SK-N-SH treated with all-trans-retinoic acid at 6 μM for 48 hours (cell line): ENCODE data around the gene SMOC2.

Experiments
- ATAC-seq: fragments of 200-7000 bp; cut with Tn5 transposase; 3 replicates; pipeline ENCODE4 v1.9.1; 2020; ENCODE audit warnings: mild to moderate bottlenecking, moderate library complexity
- ARNTL ChIP-seq: fragments of 450-650 bp; formaldehyde crosslinking; IDR thresholded peaks from 2 replicates; pipeline ENCODE4 v1.5.0; 2020; ENCODE audit warnings: low read depth, mild to moderate bottlenecking, moderate library complexity, borderline replicate concordance
- BACH2 ChIP-seq: fragments of 250-450 bp; sonication (Bioruptor Pico); IDR thresholded peaks from 2 replicates; pipeline ENCODE4 v1.9.0; 2021; ENCODE audit warnings: mild to moderate bottlenecking, borderline replicate concordance
- CSDC2 ChIP-seq: fragments of 250-450 bp; sonication (Bioruptor Pico); IDR thresholded peaks from 2 replicates; pipeline ENCODE4 v1.5.0; 2020; ENCODE audit warnings: mild to moderate bottlenecking, moderate library complexity
- ESRRG ChIP-seq: fragments of 250-450 bp; sonication (Bioruptor Pico); IDR thresholded peaks from 2 replicates; pipeline ENCODE4 v1.6.1; 2021; ENCODE audit warnings: mild to moderate bottlenecking
- GLIS3 ChIP-seq: fragments of 250-450 bp; sonication (Bioruptor Pico); IDR thresholded peaks from 2 replicates; pipeline ENCODE4 v1.5.0; 2020; ENCODE audit warnings: mild to moderate bottlenecking, moderate library complexity
- ISL1 ChIP-seq: fragments of 250-450 bp; sonication (Bioruptor Pico); IDR thresholded peaks from 2 replicates; pipeline ENCODE4 v2.1.2; 2022; ENCODE audit warnings: mild to moderate bottlenecking, moderate library complexity
- OSR1 ChIP-seq: fragments of 250-450 bp; sonication (Bioruptor Pico); IDR thresholded peaks from 2 replicates; pipeline ENCODE4 v1.8.0; 2022; ENCODE audit warnings: moderate library complexity, mild to moderate bottlenecking, inconsistent platforms
- PPARA ChIP-seq: fragments of 250-450 bp; sonication (Bioruptor Pico); IDR thresholded peaks from 2 replicates; pipeline ENCODE4 v1.5.0; 2020; ENCODE audit warnings: mild to moderate bottlenecking, borderline replicate concordance
- RARB ChIP-seq: fragments of 250-450 bp; sonication (Bioruptor Pico); IDR thresholded peaks from 2 replicates; pipeline ENCODE4 v1.8.0; 2021; ENCODE audit warnings: mild to moderate bottlenecking, moderate library complexity
- SNAI2 ChIP-seq: fragments of 250-450 bp; sonication (Bioruptor Pico); IDR thresholded peaks from 2 replicates; pipeline ENCODE4 v1.5.0; 2020; ENCODE audit warnings: mild to moderate bottlenecking, moderate library complexity
- TCF4 ChIP-seq: fragments of 250-450 bp; sonication (Bioruptor Pico); IDR thresholded peaks from 2 replicates; pipeline ENCODE4 v1.8.0; 2021; ENCODE audit warnings: mild to moderate bottlenecking, moderate library complexity, borderline replicate concordance
- TOX ChIP-seq: fragments of 250-450 bp; sonication (Bioruptor Pico); IDR thresholded peaks from 2 replicates; pipeline ENCODE4 v1.8.0; 2021; ENCODE audit warnings: mild to moderate bottlenecking, moderate library complexity, borderline replicate concordance
- ZC3H10 ChIP-seq: fragments of 250-450 bp; sonication (Bioruptor Pico); IDR thresholded peaks from 2 replicates; pipeline ENCODE4 v1.5.1; 2021; ENCODE audit warnings: mild to moderate bottlenecking, moderate library complexity
- ZFP3 ChIP-seq: fragments of 250-450 bp; sonication (Bioruptor Pico); IDR thresholded peaks from 2 replicates; pipeline ENCODE4 v1.5.0; 2020; ENCODE audit warnings: mild to moderate bottlenecking, moderate library complexity
- ZFP30 ChIP-seq: fragments of 450-650 bp; formaldehyde crosslinking; IDR thresholded peaks from 2 replicates; pipeline ENCODE4 v1.5.0; 2022; ENCODE audit warnings: mild to moderate bottlenecking, moderate library complexity
- ZNF565 ChIP-seq: fragments of 450-650 bp; formaldehyde crosslinking; conservative IDR thresholded peaks from 2 replicates; pipeline ENCODE4 v1.5.0; 2020; ENCODE audit warnings: low read depth, mild to moderate bottlenecking, moderate library complexity
- ZNF70 ChIP-seq: fragments of 450-650 bp; formaldehyde crosslinking; IDR thresholded peaks from 2 replicates; pipeline ENCODE4 v1.5.0; 2020; ENCODE audit warnings: mild to moderate bottlenecking, moderate library complexity
- ZNF8 ChIP-seq: fragments of 450-650 bp; formaldehyde crosslinking; IDR thresholded peaks from 2 replicates; pipeline ENCODE4 v1.5.0; 2020; ENCODE audit warnings: mild to moderate bottlenecking, moderate library complexity
- TF ChIP-seq, protein P1 (sequence below): fragments of 250-450 bp; sonication (Bioruptor Pico); IDR thresholded peaks from 2 replicates; pipeline ENCODE4 v1.5.1; 2020; ENCODE audit warnings: low read depth, mild to moderate bottlenecking, moderate library complexity
- TF ChIP-seq, protein P2 (sequence below): fragments of 250-450 bp; sonication (Bioruptor Pico); IDR thresholded peaks from 2 replicates; pipeline ENCODE4 v1.8.0; 2021; ENCODE audit warnings: low read depth, mild to moderate bottlenecking, moderate library complexity, borderline replicate concordance
- TF ChIP-seq, protein P3 (sequence below): fragments of 250-450 bp; sonication (Bioruptor Pico); IDR thresholded peaks from 2 replicates; pipeline ENCODE4 v1.5.0; 2020; ENCODE audit warnings: mild to moderate bottlenecking, moderate library complexity
- TF ChIP-seq, protein P4 (sequence below): fragments of 250-450 bp; sonication (Bioruptor Pico); IDR thresholded peaks from 2 replicates; pipeline ENCODE4 v1.8.0; 2020; ENCODE audit warnings: mild to moderate bottlenecking, moderate library complexity, borderline replicate concordance

The SMOC2 gene

DNA sequence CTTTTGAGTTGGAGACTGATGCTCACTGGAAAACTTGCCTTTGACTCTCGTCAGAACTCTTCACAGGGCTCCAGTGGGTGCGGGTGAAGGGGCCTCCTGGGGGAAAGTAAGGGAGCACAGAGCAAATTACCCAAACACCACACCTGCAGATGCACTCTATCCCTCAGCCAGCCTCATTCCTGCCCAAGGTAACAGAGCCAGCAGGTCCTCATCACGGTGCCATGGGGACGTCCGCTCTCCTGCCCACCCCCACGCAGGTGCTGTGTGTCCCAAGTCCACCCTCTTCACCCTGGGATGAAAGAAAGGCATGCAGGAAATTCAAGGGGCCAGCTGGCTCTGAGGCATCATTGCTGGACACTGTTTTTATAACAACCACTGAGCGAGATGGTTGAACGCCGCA is 269.0 kb downstream of the SMOC2 start:
- TF ChIP-seq ZFP30, result no peak
- TF ChIP-seq RARB, result no peak
- TF ChIP-seq ZNF70 (CRISPR knock-in tag), result no peak
- no peak for TF ChIP-seq ESRRG (CRISPR knock-in tag)
- no peak for ATAC-seq

DNA sequence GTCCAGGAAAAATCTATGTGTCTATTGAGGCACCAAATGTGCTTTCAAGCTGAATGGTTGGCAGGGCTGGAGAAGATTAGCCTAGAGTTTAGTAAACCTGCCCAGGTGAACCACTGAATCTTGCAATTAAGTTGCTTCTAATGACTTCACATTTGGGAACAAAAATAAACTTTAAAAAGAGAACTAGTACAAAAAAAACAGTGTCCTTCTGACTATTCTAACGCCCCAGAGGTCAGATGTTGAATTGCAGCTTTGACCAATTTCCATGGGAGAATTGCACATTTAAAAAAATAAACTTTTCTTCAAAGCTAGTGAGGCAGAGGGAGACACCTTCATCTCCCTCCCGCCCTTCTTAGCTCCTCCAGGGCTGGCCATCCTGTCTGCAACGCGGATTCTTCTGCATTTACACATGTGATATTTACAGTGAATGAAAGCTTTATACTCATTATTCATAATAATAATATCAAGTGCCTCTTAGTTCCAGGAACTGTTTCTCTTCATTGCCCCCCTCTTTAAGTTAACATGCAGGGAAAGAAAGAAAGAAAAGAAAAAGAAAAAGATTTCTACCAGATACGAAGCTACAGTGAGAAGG is 270.2 kb downstream of the SMOC2 start:
- ATAC-seq, result no peak
- TF ChIP-seq ISL1 (no peak), PPARA (no peak), SNAI2 (CRISPR knock-in tag) (no peak), BACH2 (CRISPR knock-in tag) (no peak), ZFP3 (CRISPR knock-in tag) (no peak), CSDC2 (CRISPR knock-in tag) (no peak), GLIS3 (CRISPR knock-in tag) (no peak), ZFP30 (no peak), OSR1 (CRISPR knock-in tag) (no peak), ESRRG (CRISPR knock-in tag) (no peak), ZNF565 (CRISPR knock-in tag) (no peak), ARNTL (no peak), ZNF8 (CRISPR knock-in tag) (no peak), RARB (no peak)
- TF ChIP-seq, protein P1, sequence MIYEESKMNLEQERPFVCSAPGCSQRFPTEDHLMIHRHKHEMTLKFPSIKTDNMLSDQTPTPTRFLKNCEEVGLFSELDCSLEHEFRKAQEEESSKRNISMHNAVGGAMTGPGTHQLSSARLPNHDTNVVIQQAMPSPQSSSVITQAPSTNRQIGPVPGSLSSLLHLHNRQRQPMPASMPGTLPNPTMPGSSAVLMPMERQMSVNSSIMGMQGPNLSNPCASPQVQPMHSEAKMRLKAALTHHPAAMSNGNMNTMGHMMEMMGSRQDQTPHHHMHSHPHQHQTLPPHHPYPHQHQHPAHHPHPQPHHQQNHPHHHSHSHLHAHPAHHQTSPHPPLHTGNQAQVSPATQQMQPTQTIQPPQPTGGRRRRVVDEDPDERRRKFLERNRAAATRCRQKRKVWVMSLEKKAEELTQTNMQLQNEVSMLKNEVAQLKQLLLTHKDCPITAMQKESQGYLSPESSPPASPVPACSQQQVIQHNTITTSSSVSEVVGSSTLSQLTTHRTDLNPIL (CRISPR knock-in tag), result no peak
- TF ChIP-seq, protein P2, sequence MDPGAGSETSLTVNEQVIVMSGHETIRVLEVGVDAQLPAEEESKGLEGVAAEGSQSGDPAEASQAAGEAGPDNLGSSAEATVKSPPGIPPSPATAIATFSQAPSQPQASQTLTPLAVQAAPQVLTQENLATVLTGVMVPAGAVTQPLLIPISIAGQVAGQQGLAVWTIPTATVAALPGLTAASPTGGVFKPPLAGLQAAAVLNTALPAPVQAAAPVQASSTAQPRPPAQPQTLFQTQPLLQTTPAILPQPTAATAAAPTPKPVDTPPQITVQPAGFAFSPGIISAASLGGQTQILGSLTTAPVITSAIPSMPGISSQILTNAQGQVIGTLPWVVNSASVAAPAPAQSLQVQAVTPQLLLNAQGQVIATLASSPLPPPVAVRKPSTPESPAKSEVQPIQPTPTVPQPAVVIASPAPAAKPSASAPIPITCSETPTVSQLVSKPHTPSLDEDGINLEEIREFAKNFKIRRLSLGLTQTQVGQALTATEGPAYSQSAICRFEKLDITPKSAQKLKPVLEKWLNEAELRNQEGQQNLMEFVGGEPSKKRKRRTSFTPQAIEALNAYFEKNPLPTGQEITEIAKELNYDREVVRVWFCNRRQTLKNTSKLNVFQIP (CRISPR knock-in tag), result no peak
- TF ChIP-seq, protein P3, sequence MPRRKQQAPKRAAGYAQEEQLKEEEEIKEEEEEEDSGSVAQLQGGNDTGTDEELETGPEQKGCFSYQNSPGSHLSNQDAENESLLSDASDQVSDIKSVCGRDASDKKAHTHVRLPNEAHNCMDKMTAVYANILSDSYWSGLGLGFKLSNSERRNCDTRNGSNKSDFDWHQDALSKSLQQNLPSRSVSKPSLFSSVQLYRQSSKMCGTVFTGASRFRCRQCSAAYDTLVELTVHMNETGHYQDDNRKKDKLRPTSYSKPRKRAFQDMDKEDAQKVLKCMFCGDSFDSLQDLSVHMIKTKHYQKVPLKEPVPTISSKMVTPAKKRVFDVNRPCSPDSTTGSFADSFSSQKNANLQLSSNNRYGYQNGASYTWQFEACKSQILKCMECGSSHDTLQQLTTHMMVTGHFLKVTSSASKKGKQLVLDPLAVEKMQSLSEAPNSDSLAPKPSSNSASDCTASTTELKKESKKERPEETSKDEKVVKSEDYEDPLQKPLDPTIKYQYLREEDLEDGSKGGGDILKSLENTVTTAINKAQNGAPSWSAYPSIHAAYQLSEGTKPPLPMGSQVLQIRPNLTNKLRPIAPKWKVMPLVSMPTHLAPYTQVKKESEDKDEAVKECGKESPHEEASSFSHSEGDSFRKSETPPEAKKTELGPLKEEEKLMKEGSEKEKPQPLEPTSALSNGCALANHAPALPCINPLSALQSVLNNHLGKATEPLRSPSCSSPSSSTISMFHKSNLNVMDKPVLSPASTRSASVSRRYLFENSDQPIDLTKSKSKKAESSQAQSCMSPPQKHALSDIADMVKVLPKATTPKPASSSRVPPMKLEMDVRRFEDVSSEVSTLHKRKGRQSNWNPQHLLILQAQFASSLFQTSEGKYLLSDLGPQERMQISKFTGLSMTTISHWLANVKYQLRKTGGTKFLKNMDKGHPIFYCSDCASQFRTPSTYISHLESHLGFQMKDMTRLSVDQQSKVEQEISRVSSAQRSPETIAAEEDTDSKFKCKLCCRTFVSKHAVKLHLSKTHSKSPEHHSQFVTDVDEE (CRISPR knock-in tag), result no peak

DNA sequence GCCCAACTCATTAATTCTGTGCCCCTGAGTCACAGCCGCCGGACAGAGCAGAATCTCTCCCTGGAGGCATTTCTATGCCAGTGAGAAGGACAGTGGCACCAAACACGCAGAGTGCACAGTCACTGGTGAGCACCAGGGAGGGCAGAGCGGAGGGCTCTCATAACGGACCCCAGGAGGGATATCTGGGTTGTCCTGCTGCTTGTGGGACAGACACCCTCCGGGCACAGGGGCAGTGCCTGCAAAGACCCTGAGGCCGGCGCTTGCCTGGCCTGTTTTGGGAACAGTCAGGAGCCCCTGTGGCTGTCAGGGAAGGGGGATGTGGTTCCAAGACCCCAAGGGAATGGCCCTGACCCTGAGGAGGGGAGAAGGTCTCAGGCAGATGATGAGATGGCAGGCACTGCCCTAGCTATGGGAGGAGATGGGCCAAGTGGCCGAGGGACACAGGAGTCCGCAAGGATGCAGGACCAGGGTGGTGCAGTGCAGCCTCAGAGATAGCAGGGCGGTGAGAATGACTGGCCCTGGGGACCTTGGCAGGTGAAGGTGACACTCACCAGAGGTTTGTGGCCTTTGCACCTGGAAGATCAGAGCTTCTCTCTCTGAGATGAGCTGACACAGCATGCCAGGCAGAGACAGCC is 270.8 kb downstream of the SMOC2 start:
- no peak for TF ChIP-seq ZC3H10
- TF ChIP-seq, protein P1 (CRISPR knock-in tag), result no peak
- no peak for ATAC-seq

DNA sequence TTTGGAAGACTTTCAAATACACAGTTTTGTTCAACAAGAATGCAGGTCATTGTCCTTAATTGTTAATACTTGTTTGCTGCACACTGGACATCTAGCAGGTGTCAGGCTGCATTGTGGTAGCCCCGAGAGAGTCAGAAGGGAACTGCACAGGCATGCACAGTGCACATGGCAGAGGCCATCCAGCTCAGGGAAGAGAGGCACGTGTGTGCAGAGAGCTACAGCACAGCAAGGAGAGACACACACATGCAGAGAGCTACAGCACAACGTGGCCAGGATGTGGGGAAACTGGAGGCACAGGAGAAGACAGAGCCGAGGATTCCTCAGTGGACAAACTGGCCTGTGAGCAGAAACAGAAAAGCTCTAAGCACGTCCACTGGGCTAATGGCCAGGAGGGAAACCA is 272.0 kb downstream of the SMOC2 start:
- TF ChIP-seq ZC3H10, result no peak
- ATAC-seq, result no peak

DNA sequence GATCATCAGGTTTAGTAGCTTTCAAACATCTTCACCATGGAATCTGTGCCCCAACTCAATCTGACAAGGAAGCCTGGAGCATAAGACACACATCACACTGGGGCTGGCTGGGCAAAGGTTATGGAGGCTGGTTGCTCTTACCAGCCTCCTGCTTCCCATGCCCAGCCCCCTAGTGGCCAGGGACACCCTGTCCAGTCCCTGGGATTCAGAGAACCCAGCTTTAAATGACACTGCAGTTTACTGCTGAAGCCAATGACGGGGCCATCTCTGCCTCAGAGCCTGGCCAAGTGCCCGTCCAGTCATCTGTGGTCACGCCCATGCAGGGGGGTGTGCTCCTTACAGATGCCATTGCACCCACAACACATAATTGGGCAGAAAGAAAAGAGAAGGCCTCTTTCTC is 272.9 kb downstream of the SMOC2 start:
- no peak for ATAC-seq
- TF ChIP-seq TCF4 (no peak), BACH2 (CRISPR knock-in tag) (no peak), PPARA (no peak), TOX (CRISPR knock-in tag) (no peak)
- TF ChIP-seq, protein P4, sequence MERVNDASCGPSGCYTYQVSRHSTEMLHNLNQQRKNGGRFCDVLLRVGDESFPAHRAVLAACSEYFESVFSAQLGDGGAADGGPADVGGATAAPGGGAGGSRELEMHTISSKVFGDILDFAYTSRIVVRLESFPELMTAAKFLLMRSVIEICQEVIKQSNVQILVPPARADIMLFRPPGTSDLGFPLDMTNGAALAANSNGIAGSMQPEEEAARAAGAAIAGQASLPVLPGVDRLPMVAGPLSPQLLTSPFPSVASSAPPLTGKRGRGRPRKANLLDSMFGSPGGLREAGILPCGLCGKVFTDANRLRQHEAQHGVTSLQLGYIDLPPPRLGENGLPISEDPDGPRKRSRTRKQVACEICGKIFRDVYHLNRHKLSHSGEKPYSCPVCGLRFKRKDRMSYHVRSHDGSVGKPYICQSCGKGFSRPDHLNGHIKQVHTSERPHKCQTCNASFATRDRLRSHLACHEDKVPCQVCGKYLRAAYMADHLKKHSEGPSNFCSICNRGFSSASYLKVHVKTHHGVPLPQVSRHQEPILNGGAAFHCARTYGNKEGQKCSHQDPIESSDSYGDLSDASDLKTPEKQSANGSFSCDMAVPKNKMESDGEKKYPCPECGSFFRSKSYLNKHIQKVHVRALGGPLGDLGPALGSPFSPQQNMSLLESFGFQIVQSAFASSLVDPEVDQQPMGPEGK (CRISPR knock-in tag), result no peak
- TF ChIP-seq, protein P3 (CRISPR knock-in tag), result no peak
